ENCODE measurements around the gene ARL2BP. TPM values are rescaled to one million over a fixed set of nuclear protein-coding genes. Genes with fewer than 3 reads are reported as not detected.

Gene ARL2BP
- 70.1 and 76.9 TPM in 2 replicates for total RNA-seq

GRCh38 chr16:57244767-57245471 lies at the start of gene ARL2BP:
Gene ARL2BP, plus strand, starts transcription at chr16:57245259. Its CDS starts 109 bp downstream, at chr16:57245368.

GRCh38 chr16:57284209-57284951 lies 39.3 kb downstream of the ARL2BP start, which contains the start of gene PLLP:
Gene PLLP, minus strand, starts transcription at chr16:57284672. Its CDS starts 132 bp downstream, at chr16:57284540.

Other genes starting within 250 kb of the ARL2BP start
- 18.2 and 22.0 TPM in 2 replicates for gene CPNE2, start 152.7 kb upstream of the ARL2BP start, total RNA-seq
- gene PSME3IP1, start 59.2 kb upstream of the ARL2BP start, total RNA-seq = 41.4 and 89.7 TPM in 2 replicates
- 36.9 and 51.3 TPM in 2 replicates for gene RSPRY1, start 58.9 kb upstream of the ARL2BP start, total RNA-seq
- not detected in 2 replicates for gene PLLP, start 39.4 kb downstream of the ARL2BP start, total RNA-seq
- gene CCL22, start 113.5 kb downstream of the ARL2BP start, total RNA-seq = not detected in 2 replicates
- gene CX3CL1, start 127.2 kb downstream of the ARL2BP start, total RNA-seq = 0.33 and 0.58 TPM in 2 replicates
- not detected in 2 replicates for gene CCL17, start 159.5 kb downstream of the ARL2BP start, total RNA-seq
- 40.1 and 41.5 TPM in 2 replicates for gene CIAPIN1, start 202.1 kb downstream of the ARL2BP start, total RNA-seq
- gene COQ9, start 202.2 kb downstream of the ARL2BP start, total RNA-seq = 43.5 and 48.9 TPM in 2 replicates
- 126 and 146 TPM in 2 replicates for gene POLR2C, start 217.4 kb downstream of the ARL2BP start, total RNA-seq
- 22.3 and 35.9 TPM in 2 replicates for gene DOK4, start 241.2 kb downstream of the ARL2BP start, total RNA-seq